ENCODE data around the gene BBS9.

Gene BBS9

DNA sequence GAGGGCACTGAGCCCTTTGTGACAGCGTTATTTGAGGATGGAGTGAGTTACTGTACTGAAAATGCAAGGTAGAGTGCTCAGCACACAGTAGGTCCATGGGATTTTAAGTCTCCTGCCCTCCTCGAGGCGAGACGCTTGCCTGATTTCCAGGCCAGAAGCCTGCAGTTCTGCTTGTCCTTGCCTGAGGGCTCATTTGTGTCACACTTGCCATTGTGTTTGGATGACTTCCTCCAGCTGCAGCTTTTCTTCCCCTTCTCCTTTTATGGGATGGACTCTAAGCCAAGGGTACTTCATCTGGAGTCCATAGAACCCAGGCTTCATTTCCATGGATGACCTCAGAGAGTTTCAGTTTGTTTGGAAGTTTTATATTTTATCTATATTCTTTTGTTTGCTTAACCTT is 471.7 kb downstream of the BBS9 start:
- Histone ChIP-seq H3K9ac (no peak overlapping the region), H3K4me2 (no peak overlapping the region), H2AFZ (ENCODE audit: low read depth) (no peak overlapping the region), H3K4me3 (IDR thresholded peaks at IDR 0.05; ENCODE audit: insufficient read depth, low read depth, low read length) (no peak overlapping the region), H3K4me1 (ENCODE audit: low read depth, poor library complexity, severe bottlenecking) (no peaks in the 10 kb centered on the region), H3K36me3 (ENCODE audit: insufficient read depth) (no peaks in the 10 kb centered on the region), H3K79me2 (ENCODE audit: insufficient read depth, low read depth) (no peaks in the 10 kb centered on the region), H3K27me3 (ENCODE audit: insufficient read depth, low read depth) (no peaks in the 10 kb centered on the region), H3K27ac (no peak overlapping the region), H4K20me1 (ENCODE audit: insufficient read depth) (no peaks in the 10 kb centered on the region)
- TF ChIP-seq, protein P1, sequence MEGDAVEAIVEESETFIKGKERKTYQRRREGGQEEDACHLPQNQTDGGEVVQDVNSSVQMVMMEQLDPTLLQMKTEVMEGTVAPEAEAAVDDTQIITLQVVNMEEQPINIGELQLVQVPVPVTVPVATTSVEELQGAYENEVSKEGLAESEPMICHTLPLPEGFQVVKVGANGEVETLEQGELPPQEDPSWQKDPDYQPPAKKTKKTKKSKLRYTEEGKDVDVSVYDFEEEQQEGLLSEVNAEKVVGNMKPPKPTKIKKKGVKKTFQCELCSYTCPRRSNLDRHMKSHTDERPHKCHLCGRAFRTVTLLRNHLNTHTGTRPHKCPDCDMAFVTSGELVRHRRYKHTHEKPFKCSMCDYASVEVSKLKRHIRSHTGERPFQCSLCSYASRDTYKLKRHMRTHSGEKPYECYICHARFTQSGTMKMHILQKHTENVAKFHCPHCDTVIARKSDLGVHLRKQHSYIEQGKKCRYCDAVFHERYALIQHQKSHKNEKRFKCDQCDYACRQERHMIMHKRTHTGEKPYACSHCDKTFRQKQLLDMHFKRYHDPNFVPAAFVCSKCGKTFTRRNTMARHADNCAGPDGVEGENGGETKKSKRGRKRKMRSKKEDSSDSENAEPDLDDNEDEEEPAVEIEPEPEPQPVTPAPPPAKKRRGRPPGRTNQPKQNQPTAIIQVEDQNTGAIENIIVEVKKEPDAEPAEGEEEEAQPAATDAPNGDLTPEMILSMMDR (conservative IDR thresholded peaks at IDR 0.05; ENCODE audit: low read depth, low read length): no peak

DNA sequence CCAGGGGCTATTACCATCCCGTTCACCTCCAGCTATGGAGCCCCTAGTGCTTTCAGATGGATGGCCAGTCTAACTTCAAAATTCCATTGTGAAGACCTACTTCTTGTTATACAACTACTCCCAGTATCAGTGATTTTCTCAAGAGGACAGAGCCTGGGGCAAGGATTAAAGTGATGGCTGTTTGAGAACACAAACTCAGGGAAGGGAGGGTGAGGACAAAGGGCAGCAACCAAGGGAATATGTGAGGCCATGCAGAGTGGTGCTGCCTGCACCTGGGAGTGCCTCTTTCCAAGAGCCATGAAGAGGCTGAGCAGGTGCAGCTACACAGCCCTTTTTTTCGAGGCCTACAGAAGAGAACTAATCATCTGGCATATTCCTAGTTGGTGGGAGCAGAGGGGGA is 472.5 kb downstream of the BBS9 start:
- H3K36me3 ChIP-seq (ENCODE audit: insufficient read depth): no peaks in the 10 kb centered on the region
- H4K20me1 ChIP-seq (ENCODE audit: insufficient read depth): no peaks in the 10 kb centered on the region
- no peak overlapping the region for H3K4me2 ChIP-seq
- H3K27me3 ChIP-seq (ENCODE audit: insufficient read depth, low read depth): no peaks in the 10 kb centered on the region
- H3K79me2 ChIP-seq (ENCODE audit: insufficient read depth, low read depth): no peaks in the 10 kb centered on the region
- no peak overlapping the region for H3K9ac ChIP-seq
- H3K4me1 ChIP-seq (ENCODE audit: low read depth, poor library complexity, severe bottlenecking): no peaks in the 10 kb centered on the region
- H3K27ac ChIP-seq: no peak overlapping the region
- no peak overlapping the region for H2AFZ ChIP-seq (ENCODE audit: low read depth)
- H3K4me3 ChIP-seq (IDR thresholded peaks at IDR 0.05; ENCODE audit: insufficient read depth, low read depth, low read length): no peak overlapping the region
- TF ChIP-seq, protein P1 (conservative IDR thresholded peaks at IDR 0.05; ENCODE audit: low read depth, low read length): no peak

DNA sequence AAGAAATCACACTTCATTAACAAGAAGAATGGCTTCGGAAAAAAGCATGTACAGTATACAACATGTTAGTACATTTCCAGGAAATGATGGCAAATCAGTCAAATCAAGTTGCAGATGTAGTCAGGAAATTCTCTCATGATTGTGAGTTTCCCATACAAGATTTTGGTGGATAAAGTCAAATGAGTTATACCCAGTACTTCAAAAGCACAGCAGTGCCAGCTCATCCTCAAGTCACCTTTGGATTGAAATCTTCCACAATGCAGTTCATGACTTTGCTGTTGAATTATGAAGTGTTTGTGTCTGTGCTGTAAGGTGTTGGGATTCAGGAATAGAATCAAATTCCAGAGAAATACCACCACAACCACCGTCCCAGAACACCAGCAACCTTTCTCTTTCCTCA is 474.7 kb downstream of the BBS9 start:
- Histone ChIP-seq H3K9ac (no peak overlapping the region), H3K4me3 (IDR thresholded peaks at IDR 0.05; ENCODE audit: insufficient read depth, low read depth, low read length) (no peak overlapping the region), H3K27me3 (ENCODE audit: insufficient read depth, low read depth) (no peaks in the 10 kb centered on the region), H2AFZ (ENCODE audit: low read depth) (no peak overlapping the region), H4K20me1 (ENCODE audit: insufficient read depth) (no peaks in the 10 kb centered on the region), H3K36me3 (ENCODE audit: insufficient read depth) (no peaks in the 10 kb centered on the region), H3K4me2 (no peak overlapping the region), H3K4me1 (ENCODE audit: low read depth, poor library complexity, severe bottlenecking) (no peaks in the 10 kb centered on the region), H3K79me2 (ENCODE audit: insufficient read depth, low read depth) (no peaks in the 10 kb centered on the region), H3K27ac (no peak overlapping the region)
- TF ChIP-seq, protein P1 (conservative IDR thresholded peaks at IDR 0.05; ENCODE audit: low read depth, low read length): no peak

- no peaks in the 10 kb centered on the region for H3K27me3 ChIP-seq (ENCODE audit: insufficient read depth, low read depth)
- H3K79me2 ChIP-seq (ENCODE audit: insufficient read depth, low read depth): no peaks in the 10 kb centered on the region
- no peak overlapping the region for H3K4me3 ChIP-seq (IDR thresholded peaks at IDR 0.05; ENCODE audit: insufficient read depth, low read depth, low read length)
- H3K27ac ChIP-seq: no peak overlapping the region
- H3K9ac ChIP-seq: no peak overlapping the region
- peaks cover 39% of the 10 kb centered on the region for H3K4me1 ChIP-seq (ENCODE audit: low read depth, poor library complexity, severe bottlenecking)
- TF ChIP-seq, protein P1 (conservative IDR thresholded peaks at IDR 0.05; ENCODE audit: low read depth, low read length): no peak
- no peaks in the 10 kb centered on the region for H3K36me3 ChIP-seq (ENCODE audit: insufficient read depth)
- no peak overlapping the region for H3K4me2 ChIP-seq
- H4K20me1 ChIP-seq (ENCODE audit: insufficient read depth): no peaks in the 10 kb centered on the region
- H2AFZ ChIP-seq (ENCODE audit: low read depth): no peak overlapping the region
Measured at GRCh38 chr7:33610918-33611317, 481.6 kb downstream of the BBS9 start.

Measured in KMS-11 (cell line).